Vagina (tissue), 2 donors: ENCODE results near the gene SLC6A7. TPM values are rescaled to one million over a fixed set of nuclear protein-coding genes. Genes with fewer than 3 reads are reported as not detected.

Experiments used
- DNase-seq, 2 donors: peaks; one replicate each; pipeline ENCODE4 v3.0.0-alpha.2; 2017; ENCODE audit errors: extremely low spot score in 2 of 2
- H3K27ac ChIP-seq: fragments of 200-600 bp; sonication (generic); one replicate; pipeline ENCODE4 v1.5.1; 2019
- H3K27me3 ChIP-seq: fragments of 200-600 bp; sonication (generic); one replicate; pipeline ENCODE4 v1.5.1; 2019
- H3K36me3 ChIP-seq, 2 donors: fragments of 200-600 bp; sonication (generic); one replicate each; pipeline ENCODE4 v1.5.1; 2017 to 2019
- H3K4me1 ChIP-seq: fragments of 200-600 bp; sonication (generic); one replicate; pipeline ENCODE4 v1.5.1; 2019
- H3K4me3 ChIP-seq, 2 donors: fragments of 200-600 bp; sonication (generic); 1 replicate in 1 of 2; 2 replicates in 1 of 2; pipeline ENCODE4 v1.5.1; 2016 to 2019
- H3K9me3 ChIP-seq: fragments of 200-600 bp; sonication (generic); one replicate; pipeline ENCODE4 v1.5.1; 2019
- CTCF ChIP-seq, 3 experiments: fragments of 450-650 bp in 2 of 3; fragments of 200-600 bp in 1 of 3; sonication (generic) in 1 of 3; IDR thresholded peaks; one replicate each; pipeline ENCODE4 v1.5.1; 2017 to 2019; ENCODE audit warnings: antibody characterized with exemption in 3 of 3, mild to moderate bottlenecking in 2 of 3, moderate library complexity in 2 of 3
- POLR2A ChIP-seq, 2 donors: fragments of 450-650 bp; IDR thresholded peaks; one replicate each; pipeline ENCODE4 v1.6.1; 2017; ENCODE audit warnings: antibody characterized with exemption in 2 of 2, mild to moderate bottlenecking in 2 of 2, moderate library complexity in 2 of 2
- POLR2AphosphoS5 ChIP-seq, 2 donors: sonication (generic); formaldehyde crosslinking; IDR thresholded peaks; one replicate each; pipeline ENCODE4 v1.9.0; 2017; ENCODE audit warnings: antibody characterized with exemption in 2 of 2, mild to moderate bottlenecking in 2 of 2, low read depth in 1 of 2; ENCODE audit not compliant: insufficient read depth in 1 of 2
- intact Hi-C: fragments of 100-400 bp; cut with DNase I; formaldehyde crosslinking; loops from one replicate; pipeline ENCODE4 v1.15.1; 2023
- total RNA-seq: library from RNA; depleted of rRNA; stranded (reverse); fragments of >200 nt; gene quantifications from one replicate; pipeline ENCODE4 v1.2.3, GENCODE V29; 2016

SLC6A7 gene
- total RNA-seq, 1 donor from 2014 or later: 0.25 TPM

GRCh38 chr5:150167908-150168307, 22.0 kb upstream of the SLC6A7 start:
- H3K9me3 ChIP-seq: no peaks in the 10 kb centered on the region
- H3K4me1 ChIP-seq: peaks cover 25% of the 10 kb centered on the region
- H3K27ac ChIP-seq: no peak overlapping the region
- no peak overlapping the region for H3K4me3 ChIP-seq
- TF ChIP-seq POLR2A (IDR thresholded peaks at IDR 0.05) (no peak), CTCF (IDR thresholded peaks at IDR 0.05) (no peak)
- intact Hi-C loops: no loop called here
- H3K27me3 ChIP-seq: no peaks in the 10 kb centered on the region
- no peaks in the 10 kb centered on the region for H3K36me3 ChIP-seq
- DNase-seq: no peak

- no peak for DNase-seq
- no peak overlapping the region for H3K4me3 ChIP-seq
- no peaks in the 10 kb centered on the region for H3K27me3 ChIP-seq
- peak overlapping the region; percentile 5 for H3K27ac ChIP-seq
- H3K9me3 ChIP-seq: no peaks in the 10 kb centered on the region
- no peaks in the 10 kb centered on the region for H3K36me3 ChIP-seq
- no peak for TF ChIP-seq POLR2AphosphoS5 (IDR thresholded peaks at IDR 0.05; ENCODE audit: insufficient read depth in 1 of 2, low read depth in 1 of 2)
- TF ChIP-seq CTCF (IDR thresholded peaks at IDR 0.05): no peak
- no peak for TF ChIP-seq POLR2A (IDR thresholded peaks at IDR 0.05)
- intact Hi-C loops: no loop called here
- H3K4me1 ChIP-seq: peaks cover 18% of the 10 kb centered on the region
These were observed 21.0 kb upstream of the SLC6A7 start for GRCh38 chr5:150168864-150169263.

- peak overlapping the region; percentile 90 for H3K27ac ChIP-seq
- peaks cover 22% of the 10 kb centered on the region for H3K4me1 ChIP-seq
- DNase-seq: no peak
- no peaks in the 10 kb centered on the region for H3K36me3 ChIP-seq
- intact Hi-C loops: no loop called here
- H3K27me3 ChIP-seq: no peaks in the 10 kb centered on the region
- no peak overlapping the region for H3K4me3 ChIP-seq
- no peak for TF ChIP-seq POLR2AphosphoS5 (IDR thresholded peaks at IDR 0.05; ENCODE audit: insufficient read depth in 1 of 2, low read depth in 1 of 2)
- no peaks in the 10 kb centered on the region for H3K9me3 ChIP-seq
These were observed 17.7 kb upstream of the SLC6A7 start for GRCh38 chr5:150172145-150172544.

GRCh38 chr5:150172556-150172955, 17.3 kb upstream of the SLC6A7 start:
- Histone ChIP-seq H3K36me3 (no peaks in the 10 kb centered on the region), H3K4me1 (peaks cover 22% of the 10 kb centered on the region), H3K27me3 (no peaks in the 10 kb centered on the region), H3K9me3 (no peaks in the 10 kb centered on the region), H3K4me3 (no peak overlapping the region), H3K27ac (peak overlapping the region; percentile 90)
- TF ChIP-seq POLR2AphosphoS5 (IDR thresholded peaks at IDR 0.05; ENCODE audit: insufficient read depth in 1 of 2, low read depth in 1 of 2) (no peak), CTCF (IDR thresholded peaks at IDR 0.05) (no peak), POLR2A (IDR thresholded peaks at IDR 0.05) (no peak)
- no peak for DNase-seq
- intact Hi-C loops: no loop called here

GRCh38 chr5:150173161-150173560, 16.7 kb upstream of the SLC6A7 start:
- Histone ChIP-seq H3K4me1 (peaks cover 22% of the 10 kb centered on the region), H3K36me3 (no peaks in the 10 kb centered on the region), H3K27me3 (no peaks in the 10 kb centered on the region), H3K27ac (peak overlapping the region; percentile 90), H3K9me3 (no peaks in the 10 kb centered on the region), H3K4me3 (no peak overlapping the region)
- intact Hi-C loops: no loop called here
- TF ChIP-seq POLR2AphosphoS5 (IDR thresholded peaks at IDR 0.05; ENCODE audit: insufficient read depth in 1 of 2, low read depth in 1 of 2): no peak
- no peak for TF ChIP-seq POLR2A (IDR thresholded peaks at IDR 0.05)
- no peak for DNase-seq

- no peaks in the 10 kb centered on the region for H3K9me3 ChIP-seq
- H3K27ac ChIP-seq: peak overlapping the region; percentile 90
- TF ChIP-seq POLR2A (IDR thresholded peaks at IDR 0.05) (no peak), POLR2AphosphoS5 (IDR thresholded peaks at IDR 0.05; ENCODE audit: insufficient read depth in 1 of 2, low read depth in 1 of 2) (no peak), CTCF (IDR thresholded peaks at IDR 0.05) (no peak)
- no peak overlapping the region for H3K4me3 ChIP-seq
- no peaks in the 10 kb centered on the region for H3K27me3 ChIP-seq
- no peak for DNase-seq
- H3K4me1 ChIP-seq: peaks cover 22% of the 10 kb centered on the region
- intact Hi-C loops: no loop called here
- no peaks in the 10 kb centered on the region for H3K36me3 ChIP-seq
These were observed 15.6 kb upstream of the SLC6A7 start for GRCh38 chr5:150174285-150174684.
